NCI-H2196 treated with DMSO at 0.1 percent for 48 hours (cell line): ENCODE results near the gene EZH2.

ENCODE experiments used
- DNase-seq: peaks from one replicate; lab custom pipeline; 2025; ENCODE audit not compliant: unreplicated experiment; lab: John Stamatoyannopoulos, UW

Gene EZH2

GRCh38 chr7:148884049-148884298 is at the start of gene EZH2:
Gene EZH2 (minus strand): TSS chr7:148884291. CDS start chr7:148847298, 36,993 bp downstream.
- DNase-seq, result no peak

DNA sequence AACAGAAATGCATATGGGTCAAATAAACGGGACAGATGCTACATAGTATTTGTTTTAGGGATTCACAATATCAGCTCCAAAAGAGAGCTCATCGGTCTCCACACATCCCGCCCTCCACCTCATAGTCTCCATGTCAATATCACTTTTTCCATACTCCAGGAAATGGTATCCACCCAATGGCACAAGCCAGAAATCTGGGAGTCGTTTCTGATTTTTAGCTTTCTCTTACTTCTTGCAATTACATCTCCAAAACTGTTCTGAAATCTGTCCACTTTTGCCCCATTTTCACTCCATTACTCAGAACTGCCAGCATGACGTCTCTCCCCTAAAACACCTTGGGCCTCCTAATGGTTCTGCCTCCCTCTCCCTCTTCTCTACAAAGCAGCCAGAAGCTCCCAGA is 47.4 kb upstream of the EZH2 start:
- DNase-seq, result no peak

DNA sequence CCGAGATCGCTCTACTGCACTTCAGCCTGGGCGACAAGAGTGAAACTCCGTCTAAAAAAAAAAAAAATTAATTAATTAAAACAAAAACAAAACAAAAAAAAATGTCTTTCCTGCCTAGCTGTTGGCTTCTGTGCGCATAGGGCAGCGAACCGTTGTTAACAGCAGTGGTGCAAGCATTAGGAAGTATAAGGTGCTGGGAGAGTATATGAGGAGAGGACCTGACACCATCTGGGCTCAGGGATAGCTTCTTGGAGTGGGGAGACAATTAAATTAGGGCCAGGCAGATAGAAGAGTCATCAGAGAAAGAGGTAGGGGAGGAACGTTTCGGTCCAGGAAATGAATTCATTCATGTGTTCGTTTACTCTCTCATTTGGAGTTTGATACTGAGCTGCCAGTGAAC is 46.2 kb upstream of the EZH2 start:
- DNase-seq, result no peak

DNA sequence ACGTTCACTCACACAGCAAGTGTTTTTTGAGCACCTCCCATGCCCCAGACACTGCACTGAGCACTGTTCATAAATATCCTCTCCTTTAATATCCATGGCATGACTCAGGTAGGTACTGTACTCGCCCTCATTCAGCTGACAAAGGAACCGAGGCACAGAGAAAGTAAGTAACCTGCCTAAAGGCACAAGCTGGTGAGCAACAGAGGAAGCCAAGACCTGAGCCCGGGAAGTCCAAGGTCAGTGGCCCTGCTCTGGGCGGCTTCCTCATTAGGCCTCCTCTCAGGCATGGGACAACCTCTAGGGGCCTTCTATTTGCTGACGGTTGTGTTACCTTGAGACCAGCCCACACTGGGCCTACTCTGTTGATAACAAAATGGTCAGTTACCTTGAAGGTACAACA is 45.1 kb upstream of the EZH2 start:
- DNase-seq, result no peak

- DNase-seq, result no peak
Measured at GRCh38 chr7:148927123-148928045, 43.3 kb upstream of the EZH2 start.

DNA sequence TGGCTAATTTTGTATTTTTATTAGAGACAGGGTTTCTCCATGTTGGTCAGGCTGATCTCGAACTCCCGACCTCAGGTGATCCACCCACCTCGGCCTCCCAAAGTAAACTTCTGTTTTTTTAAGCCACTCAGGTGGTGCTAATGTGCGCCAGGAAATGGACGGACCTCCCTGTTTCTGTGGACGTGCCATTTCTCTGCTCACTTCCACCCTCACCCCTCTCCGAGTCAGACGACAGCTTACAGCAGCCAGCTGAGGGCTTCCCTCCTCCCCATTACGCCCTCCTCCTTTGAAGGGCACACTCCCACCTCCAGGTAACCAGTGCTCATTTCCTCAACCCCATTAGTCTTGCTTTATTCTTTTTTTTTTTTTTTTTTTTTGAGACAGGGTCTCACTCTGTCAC is 41.7 kb upstream of the EZH2 start:
- no peak for DNase-seq

DNA sequence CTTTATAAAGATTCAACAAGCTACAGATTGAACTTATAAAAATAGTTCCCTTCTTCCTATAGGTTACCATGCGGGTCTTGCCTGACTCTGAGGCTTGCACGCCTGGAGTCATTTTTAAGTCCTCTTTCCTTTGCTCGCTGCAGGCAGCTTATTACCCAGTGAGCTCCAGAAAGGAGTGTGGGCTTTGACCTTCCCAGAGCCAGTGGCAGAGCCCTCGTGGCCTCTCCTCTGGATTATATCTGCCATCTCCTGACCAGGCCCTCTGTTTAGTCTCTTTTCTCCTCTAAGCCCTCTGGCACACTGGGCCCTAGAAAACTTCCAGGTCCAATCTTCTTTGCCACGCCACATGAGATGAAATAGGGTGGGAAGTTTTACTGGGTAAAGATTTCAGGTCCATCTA is 39.9 kb upstream of the EZH2 start:
- no peak for DNase-seq

DNA sequence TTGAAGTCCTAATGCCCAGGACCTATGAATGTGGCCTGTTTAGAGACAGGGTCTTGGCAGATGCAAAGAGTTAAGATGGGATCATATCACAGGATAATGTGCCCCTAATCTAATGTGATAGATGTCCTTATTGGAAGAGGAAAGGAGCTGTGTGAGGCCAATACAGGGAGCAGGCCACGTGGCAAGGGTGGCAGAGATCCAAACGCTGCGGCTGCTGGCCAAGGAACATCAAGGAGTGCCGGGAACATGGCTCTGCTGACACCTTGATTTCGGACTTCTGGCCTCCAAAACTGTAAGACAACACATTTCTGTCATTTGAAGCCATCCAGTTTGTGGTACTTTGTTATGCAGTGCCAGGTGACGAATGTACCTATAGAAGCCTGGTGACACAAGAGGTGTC is 37.7 kb upstream of the EZH2 start:
- no peak for DNase-seq

GRCh38 chr7:148921189-148921588 is 37.1 kb upstream of the EZH2 start:
- no peak for DNase-seq

DNA sequence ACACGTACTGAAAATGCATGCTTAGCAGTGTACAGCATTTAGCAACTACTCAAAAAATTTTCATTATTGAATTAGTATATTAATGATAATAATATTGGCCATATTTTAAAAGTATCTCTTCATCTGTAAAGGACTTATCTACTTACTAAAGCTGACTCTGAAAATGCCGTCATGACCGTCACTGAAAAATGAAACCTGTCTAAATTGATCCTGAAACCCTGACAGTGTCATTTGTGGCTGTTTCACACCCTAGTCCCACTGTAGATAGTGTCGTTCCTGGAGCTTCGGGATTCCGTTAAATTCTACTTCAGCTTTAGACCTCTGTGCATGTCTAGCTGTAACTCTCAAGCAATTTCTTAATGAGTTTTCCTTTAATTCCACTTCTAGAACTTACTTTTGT is 35.8 kb upstream of the EZH2 start:
- DNase-seq, result no peak

DNA sequence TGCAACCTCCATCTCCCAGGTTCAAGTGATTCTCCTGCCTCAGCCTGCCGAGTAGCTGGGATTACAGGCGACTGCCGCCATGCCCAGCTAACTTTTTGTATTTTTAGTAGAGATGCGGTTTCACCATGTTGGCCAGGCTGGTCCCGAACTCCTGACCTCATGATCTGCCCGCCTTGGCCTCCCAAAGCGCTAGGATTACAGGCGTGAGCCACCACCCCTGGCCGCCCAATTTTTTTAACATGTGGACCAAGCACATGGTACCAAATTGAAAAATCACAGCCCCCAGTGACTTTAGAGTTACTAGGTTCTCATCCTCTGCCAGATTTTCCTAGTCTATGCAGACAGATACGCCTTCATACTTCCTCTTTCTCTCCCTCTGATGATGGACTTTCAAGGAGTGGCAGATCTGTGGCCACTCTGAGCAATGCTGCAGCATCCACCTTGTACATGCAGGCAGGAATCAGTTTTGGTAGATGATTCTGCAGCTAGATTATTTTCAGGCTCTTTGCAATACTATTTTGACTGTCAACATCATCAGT is 34.0 kb upstream of the EZH2 start:
- no peak for DNase-seq

- DNase-seq, result no peak
Measured at GRCh38 chr7:148916186-148916585, 32.1 kb upstream of the EZH2 start.

- DNase-seq, result no peak
Measured at GRCh38 chr7:148915211-148915610, 31.1 kb upstream of the EZH2 start.

DNA sequence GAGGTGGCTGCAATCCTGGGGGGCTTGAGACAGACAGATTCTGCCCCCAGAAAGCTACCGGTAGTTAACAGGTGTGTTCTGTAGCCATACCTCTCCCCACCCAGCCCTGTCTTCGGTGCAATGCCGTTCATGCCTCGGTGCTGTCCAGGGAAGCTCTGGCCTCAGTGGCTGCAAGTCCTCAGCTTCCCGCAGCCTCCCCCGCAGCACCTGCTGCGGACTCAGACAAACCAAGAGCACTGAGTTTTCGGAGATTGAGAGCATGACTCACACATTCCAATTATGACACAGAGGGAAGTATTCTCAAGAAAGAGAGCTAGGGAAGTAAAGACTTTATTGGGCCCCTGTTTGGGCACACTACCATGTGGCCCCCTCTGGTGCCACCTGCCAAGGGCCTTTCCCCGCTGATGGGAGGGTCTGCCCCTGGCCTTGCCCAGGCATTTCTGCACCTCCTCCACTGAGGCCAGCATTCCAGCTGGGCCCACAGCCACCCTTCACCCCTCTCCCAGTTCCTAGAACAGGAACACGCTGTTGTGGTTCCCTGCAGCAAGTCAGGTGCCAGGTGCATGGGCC is 30.2 kb upstream of the EZH2 start:
- no peak for DNase-seq

GRCh38 chr7:148912758-148913541 is 28.9 kb upstream of the EZH2 start:
- DNase-seq, result no peak

DNA sequence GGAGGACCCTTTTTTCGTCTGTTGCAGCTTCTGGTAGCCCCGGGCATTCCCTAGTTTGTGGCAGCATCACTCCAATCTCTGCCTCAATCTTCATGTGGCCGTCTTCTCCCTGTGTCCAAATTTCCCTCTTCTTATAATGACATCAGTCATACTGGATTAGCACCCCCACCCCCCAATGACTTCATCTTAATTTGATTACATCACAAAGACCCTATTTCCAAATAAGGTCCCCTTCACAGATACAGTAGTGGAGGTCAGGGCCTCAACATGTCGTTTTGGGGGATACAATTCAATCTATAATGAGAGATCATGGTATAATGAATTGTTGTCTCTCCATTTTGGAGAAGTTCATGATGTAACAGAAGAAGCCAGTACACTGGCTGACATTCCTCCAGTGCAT is 28.1 kb upstream of the EZH2 start:
- DNase-seq, result no peak

- no peak for DNase-seq
Measured at GRCh38 chr7:148911626-148912025, 27.5 kb upstream of the EZH2 start.

DNA sequence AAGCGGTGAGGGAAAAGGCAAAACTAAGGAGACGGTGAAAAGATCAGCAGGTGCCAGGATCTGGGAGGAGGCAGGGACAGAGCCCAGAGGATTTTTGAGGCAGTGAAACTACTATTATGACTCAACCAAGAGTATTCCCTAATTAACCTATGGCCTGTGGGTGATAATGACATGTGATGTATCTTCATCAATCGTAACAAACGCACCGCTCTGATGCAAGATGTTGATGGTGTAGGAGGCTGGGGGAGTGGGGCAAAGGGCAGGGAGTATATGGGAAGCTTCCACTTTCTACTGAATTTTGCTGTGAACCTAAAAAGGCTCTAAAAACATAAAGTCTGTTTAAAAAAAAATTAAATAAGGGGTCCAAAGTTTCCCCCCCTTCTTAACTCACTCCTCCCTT is 25.5 kb upstream of the EZH2 start:
- DNase-seq, result no peak

DNA sequence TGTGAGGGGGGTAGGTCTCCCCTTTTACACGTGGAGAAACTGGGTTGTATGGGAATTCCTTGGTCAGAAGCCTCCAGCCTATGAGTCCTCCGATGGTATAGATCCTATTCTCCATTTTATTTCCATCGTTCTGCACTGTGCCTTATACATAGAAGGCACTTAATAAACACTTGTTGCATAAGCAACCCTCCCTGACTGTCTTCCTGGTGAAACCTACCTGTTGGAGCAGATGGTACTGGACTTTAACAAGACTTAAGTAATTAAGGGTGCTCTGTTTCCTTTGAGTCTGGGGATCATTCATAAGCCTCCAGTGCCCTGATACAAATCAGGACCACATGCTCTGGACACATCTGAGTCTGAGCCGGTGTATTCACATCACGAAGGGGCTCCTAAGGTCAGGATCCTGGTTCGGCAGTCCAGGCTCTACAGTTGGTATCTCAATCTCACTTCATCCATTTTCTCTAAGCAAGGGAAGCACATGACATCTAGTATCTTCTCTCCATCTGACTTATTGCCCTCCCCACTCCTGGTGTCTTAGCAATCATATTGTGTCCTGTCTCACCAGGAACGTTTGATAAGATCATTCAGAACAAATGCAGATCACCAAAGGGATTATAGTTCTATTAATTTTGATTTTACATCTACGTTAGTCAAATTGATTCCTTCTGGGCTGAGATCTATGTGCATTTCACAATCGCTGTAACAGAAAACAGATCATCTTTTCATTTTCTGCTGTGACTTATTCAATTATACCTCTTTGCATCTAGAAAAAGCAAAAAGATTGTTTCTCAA is 22.8 kb upstream of the EZH2 start:
- DNase-seq, result no peak

DNA sequence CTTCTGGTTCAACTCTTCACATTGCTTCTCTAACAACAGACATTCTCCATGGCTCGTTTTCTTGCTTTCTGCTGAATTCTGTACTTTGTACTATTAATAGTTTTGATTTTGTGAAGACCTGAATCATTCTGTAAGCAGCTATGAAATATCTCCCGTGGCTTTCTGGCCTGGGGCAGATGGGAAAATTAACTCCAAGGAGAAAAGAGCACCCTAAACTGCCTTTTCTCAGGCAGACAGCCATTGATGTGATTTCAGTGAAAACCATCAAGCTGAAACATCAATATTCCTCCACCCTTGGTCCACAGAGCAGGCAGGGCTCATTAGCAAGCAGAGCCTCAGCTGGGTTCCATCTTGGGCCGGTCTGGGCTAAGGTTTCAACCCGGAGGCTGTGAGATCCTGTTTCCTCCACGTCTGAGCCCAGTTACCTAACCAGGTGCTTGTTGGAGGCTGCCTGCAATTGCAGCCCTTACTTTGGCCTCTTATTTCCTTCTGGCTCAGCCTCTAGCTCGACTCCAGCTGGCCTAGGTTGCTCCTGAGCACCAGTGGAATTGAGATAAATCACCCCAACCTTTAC is 21.1 kb upstream of the EZH2 start:
- DNase-seq, result peak; percentile 22

- DNase-seq, result no peak
Measured at GRCh38 chr7:148903504-148903903, 19.4 kb upstream of the EZH2 start.
